Stimulated activated CD4-positive, alpha-beta T cell treated with anti-CD3 and anti-CD28 coated beads, Interleukin-4, amount 100 ng/mL, for 48 hours (primary cell): ENCODE measurements around the gene EDARADD.
"Not testable (repeated sequence)": the region's sequence is repeated elsewhere in the genome, so short reads cannot be mapped to it uniquely, and the experiment has no call there.

Experiments
- DNase-seq, 2 donors: peaks; one replicate each; pipeline ENCODE4 v3.0.0-alpha.2; 2020; ENCODE audit warnings: low read depth in 2 of 2

The EDARADD gene

DNA sequence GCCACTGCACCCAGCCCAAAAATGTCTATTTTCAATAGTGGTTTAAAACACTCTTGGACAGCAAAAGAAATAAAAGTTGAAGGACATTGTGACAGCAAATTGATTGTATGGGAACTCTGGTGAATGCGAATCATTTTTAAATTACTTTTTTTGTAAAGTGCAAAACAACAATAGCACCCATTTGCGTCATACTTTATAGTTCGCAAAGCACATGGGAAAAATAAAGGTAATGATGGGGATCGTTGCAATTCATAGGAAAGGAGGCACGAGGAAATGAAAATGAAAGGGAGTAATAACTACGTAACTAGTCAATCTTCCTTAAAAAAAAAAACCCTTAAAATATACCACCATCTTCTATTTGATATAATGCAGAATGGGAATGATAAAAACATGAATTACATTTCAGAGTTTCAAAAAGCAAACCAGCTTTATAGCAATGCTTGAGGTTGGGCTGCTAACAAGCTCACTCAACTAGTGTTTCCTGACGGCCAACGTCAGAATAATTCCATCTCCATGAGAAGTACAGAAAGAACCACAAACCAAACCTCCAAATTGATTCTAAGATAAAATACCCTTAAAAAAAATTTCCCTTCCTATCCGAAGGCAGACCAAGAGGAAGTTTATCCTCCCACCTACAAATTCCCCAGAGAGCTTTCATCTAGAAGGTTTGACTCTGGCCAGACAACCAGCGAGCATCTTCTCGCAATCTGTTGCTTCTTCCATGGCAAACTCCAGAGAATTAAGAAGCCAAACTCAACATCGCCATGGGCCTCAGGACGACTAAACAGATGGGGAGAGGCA is at the start of gene EDARADD:
TSS of gene EDARADD (plus strand) at position 606 of the 801 bp plus-strand sequence. CDS start at position 765, 159 bp downstream.
- no peak for DNase-seq

DNA sequence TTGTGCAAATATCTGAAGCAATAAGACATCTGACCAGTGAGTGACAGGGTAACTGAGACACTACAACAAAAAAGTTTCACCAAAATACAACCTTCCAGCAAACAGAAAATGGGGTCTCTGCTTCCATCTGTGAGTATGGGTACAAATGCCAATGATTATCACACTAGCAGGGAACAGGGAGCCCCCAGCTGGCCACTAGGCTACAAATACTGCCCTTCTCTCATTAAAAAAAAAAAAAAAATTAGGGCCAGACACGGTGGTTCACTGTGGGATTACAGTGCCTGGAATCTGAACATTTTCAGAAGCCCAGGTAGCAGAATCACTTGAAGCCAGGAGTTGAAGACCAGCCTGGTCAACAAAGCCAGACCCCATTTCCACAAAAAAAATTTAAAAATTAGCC is 48.4 kb upstream of the EDARADD start:
- no peak for DNase-seq

DNA sequence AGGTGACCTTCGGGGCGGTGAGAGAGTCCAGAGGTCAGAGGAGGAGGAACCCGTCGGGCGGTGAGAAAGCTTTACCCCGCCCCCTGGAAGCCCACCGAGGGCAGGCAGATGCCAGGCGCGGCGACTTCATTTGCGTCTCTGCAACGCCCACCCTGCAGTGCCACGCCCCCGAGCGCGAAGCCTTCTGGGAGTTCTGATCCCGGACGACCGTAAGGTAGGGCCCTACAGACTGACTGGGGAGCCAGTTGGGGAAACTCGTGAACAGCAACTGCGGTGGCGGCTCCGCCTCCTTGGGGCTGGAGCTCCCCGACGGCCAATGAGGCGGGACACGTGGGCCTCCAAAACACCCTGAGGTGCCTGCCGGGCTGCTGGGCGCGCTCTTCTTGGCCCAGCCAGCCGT is 46.0 kb upstream of the EDARADD start:
- no peak for DNase-seq

DNA sequence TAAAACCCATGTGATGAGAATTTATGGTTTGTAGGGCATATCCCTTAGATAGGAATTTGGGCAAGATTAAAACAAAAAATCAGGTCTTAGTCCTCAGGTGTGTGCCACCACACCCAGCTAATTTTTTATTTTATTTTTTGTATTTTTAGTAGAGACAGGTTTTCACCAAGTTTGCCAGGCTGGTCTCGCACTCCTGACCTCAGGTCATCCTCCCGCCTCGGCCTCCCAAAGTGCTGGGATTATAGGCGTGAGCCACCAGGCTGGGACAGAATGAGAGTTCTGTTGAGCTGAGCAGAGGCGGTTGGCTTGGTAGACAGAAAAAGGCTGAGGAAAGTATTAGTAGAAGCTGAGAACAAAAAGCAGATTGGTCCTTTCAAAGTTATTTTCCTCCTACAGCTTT is 43.8 kb upstream of the EDARADD start:
- DNase-seq = no peak

DNA sequence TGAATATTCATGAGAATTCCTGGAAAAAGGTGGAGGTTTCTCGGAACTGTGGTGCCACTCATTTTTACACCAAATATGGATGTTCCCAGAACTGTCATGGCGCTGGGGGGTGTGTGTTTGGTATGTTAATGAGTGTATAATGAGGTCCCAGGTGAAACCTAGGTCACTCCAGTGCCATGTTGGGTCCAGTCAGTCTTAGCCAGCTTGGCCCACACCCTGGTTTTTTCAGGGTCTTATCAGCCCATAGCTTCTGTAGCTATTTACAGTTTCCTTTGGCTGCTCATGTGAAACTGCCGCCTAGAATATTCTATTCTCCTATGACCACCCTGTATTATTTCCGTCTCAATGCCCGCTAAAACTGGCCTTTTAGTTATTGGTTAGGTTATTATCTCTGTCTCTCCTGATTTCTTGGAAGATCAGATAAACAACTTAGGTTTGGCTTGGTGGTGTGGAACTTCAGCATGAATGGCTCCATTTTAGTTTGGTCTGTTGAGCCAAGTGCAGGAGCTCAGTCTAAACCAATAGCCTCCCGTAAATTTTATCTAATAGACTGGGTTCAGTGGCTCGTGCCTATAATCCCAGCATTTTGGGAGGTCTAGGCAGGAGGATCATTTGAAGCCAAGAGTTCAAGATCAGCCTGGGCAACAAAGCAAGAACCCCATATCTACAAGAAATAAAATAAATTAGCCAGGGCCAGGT is 42.1 kb upstream of the EDARADD start:
- DNase-seq = no peak

DNA sequence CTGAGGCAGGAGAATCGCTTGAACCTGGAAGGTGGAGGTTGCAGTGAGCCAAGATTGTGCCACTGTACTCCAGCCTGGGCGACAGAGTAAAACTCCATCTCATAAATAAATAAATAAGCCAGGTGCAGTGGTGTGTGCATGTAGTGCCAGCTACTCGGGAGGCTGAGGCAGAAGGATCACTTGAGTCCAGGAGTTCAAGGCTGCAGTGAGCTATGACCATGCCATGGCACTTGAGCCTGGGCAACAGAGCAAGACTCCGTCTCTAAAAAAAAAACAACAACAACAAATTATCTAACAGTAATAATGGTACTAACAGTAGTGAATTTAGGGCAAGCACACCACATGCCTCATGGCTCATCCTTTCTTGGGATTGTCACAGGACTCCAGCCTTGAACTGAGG is 41.3 kb upstream of the EDARADD start:
- DNase-seq = not testable (repeated sequence)

DNA sequence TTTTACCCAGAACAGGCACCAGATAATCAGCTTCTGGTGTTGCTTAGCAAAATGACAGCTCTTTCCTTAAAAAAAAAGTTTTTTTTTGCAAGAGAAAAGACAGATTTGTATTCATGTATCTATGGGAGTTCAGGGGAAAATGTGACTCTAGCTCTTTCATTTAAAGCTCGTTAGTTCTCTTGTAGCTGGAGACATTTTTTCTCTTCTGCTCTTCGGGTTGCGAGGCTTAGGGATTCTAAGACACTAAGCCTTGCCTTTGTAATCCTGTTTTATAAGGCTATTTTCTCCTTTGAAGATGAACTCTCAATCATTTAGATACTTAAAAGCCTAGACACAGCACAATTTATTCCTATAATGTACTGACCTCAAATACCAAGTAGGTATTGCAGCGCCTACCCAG is 40.3 kb upstream of the EDARADD start:
- no peak for DNase-seq

DNA sequence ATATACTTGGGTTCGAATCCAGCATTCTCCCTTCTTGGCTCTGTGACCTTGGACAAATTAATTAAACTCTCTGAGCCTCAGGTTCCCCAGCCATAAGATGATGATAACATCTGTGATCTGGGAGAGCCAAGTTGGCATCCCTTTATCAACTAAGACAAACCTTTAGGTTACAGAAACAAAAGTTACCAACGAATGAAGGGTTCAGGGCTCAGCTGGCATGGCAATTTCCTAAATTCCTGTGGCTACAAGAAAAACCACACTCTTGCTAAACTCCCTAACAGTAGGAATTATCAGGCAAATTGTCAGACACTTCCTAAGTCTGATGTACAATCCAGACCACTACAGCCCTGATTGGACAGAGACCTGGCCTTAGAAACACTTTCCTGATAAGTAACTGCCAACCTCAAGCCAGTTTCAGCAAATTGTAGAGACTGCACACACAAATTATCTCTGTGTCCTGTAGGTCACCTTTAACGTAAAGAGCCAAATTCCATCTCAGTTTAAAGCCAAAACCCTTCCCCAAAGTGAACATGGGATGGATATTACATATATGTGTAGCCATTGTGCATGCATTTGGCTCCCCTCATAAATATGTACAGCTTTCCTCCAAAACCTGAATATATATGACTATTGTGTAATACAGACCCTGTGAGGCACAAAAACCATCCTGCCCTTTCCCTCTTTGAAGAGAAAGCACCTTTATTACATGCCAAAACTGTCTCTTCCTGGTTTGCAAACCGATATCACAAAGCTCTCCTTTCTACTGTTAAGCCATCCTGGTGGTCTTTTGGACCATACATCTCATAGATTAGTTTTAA is 39.5 kb upstream of the EDARADD start:
- DNase-seq = no peak

DNA sequence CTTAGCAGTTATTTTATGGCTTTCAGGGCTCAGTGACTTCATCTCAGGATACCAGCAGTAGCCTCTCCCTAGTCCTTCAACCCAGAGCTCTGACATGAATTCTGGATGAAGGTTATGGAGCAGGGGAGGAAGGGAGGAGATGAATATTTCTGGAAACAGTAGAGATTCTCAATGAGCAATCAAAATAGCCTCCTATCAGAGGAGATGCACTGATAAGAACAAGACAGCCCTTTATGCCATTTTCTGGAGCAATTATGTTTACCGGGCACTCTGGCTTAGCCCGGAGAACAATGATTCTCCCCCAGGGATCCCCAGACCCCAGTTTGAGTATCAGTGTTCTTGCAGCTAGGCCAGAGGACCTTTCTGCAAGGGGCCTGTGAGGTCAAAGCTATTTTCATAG is 37.9 kb upstream of the EDARADD start:
- no peak for DNase-seq

DNA sequence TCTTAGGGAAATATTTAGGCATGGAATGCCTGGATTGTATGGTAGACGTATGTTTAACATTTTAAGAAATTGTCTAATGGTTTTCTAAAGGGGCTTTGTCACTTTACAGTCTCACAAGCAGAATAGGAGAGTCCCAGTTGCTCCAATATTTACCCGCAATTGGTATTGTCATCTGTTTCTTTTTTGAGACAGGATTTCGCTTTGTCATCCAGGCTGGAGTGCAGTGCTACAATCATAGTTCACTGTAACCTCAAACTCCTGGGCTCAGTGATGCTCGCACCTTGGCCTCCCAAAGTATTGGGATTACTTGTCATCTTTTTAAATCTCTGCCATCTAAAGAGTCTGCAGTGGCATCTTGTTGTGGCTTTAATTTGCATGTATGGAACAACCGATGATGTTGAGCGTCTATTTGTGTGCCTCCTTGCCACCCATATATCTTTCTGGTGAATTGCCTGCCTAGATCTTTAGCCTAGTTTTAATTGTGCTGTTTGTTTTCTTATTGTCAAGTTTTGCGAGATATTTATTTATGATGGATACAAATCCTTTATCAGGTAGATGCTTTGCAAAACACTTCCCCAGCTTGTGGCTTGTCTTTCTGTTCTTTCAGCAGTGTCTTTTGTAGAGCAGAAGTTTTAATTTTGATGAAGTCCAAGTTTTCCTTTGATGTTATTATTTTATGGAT is 32.0 kb upstream of the EDARADD start:
- no peak for DNase-seq

DNA sequence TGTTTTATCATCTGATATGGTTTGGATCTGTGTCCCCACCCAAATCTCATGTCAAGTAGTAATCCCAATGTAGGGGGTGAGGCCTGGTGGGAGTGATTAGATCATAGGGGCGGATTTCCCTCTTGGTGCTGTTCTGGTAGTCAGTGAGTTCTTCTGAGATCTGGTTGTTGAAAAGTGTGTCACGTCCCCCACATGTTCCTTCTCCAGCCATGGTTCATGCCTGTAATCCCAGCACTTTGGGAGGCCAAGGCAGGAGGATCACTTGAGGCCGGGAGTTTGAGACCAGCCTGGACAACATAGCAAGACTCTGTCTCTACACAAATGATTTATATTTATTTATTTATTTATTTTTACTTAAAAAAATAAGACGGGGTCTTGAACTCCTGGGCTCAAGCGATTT is 30.8 kb upstream of the EDARADD start:
- no peak for DNase-seq

DNA sequence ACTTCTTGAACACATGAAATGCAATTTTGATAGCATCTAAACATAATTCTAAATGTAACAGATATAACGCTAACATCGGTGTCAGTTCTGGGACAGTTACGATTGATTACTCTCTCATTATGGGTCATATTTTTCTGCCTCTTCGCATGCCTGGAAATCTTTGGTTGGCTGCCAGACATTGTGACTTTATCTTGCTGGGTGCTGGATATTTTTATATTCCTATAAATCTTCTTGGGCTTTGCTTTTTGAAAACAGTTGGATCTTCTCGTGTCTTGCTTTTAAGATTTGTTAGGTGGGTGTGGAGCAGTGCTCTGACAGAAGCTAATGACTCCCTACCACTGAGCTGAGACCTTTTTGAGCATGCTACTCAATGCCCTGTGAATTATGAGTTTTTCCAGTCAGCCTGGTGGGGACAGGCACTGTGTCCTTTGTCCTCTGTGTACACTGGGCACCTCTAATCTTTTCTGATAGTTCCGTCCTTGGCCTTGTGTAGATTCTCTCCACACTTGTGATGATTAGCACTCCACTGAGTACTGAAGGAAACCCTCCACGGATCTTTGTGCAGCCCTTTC is 28.0 kb upstream of the EDARADD start:
- DNase-seq = no peak

DNA sequence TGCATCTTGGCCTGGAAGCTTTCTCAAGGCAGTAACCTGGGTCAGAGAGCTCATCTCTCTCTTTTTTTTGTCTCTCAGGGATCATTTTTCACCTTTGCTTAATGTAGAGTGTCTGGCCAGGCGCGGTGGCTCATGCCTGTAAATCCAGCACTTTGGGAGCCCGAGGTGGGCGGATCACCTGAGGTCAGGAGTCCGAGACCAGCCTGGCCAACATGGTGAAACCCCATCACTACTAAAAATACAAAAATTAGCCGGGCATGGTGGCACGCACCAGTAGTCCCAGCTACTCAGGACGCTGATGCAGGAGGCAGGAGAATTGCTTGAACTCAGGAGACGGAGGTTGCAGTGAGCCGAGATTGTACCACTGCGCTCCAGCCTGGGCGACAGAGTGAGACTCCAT is 27.4 kb upstream of the EDARADD start:
- DNase-seq = not testable (repeated sequence)

DNA sequence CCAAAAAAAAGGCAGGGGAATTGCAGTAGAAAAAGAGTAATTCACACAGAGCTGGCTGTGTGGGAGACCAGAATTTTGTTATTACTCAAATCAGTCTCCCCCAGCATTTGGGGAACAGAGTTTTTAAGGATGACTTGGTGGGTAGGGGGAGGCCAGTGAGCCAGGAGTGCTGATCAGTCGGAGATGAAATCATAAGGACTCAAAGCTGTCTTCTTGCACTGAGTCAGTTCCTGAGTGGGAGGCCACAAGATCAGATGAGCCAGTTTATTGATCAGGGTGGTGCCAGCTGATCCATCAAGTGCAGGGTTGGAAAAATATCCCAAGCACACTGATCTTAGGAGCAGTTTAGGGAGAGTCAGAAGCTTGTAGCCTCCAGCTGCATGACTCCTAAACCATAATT is 23.7 kb upstream of the EDARADD start:
- peak in 1 of 2 donors; percentile 19 for DNase-seq

DNA sequence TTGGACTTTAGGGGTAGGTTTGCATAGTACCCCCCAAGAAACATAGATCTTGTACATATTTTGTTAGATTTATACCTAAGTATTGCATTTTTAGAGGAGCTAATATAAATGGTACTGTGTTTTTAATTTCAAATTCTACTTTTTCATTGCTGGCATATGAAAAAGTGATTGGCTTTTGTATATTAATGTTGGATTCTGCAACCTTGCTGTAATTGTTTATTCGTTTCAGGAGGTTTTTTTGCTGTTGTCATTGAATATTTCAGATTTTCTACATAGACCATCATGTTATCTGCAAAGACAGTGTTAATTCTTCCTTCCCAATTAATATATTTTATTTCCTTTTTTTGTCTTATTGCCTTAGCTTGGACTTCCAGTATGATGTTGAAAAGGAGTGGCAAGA is 23.0 kb upstream of the EDARADD start:
- DNase-seq = no peak

DNA sequence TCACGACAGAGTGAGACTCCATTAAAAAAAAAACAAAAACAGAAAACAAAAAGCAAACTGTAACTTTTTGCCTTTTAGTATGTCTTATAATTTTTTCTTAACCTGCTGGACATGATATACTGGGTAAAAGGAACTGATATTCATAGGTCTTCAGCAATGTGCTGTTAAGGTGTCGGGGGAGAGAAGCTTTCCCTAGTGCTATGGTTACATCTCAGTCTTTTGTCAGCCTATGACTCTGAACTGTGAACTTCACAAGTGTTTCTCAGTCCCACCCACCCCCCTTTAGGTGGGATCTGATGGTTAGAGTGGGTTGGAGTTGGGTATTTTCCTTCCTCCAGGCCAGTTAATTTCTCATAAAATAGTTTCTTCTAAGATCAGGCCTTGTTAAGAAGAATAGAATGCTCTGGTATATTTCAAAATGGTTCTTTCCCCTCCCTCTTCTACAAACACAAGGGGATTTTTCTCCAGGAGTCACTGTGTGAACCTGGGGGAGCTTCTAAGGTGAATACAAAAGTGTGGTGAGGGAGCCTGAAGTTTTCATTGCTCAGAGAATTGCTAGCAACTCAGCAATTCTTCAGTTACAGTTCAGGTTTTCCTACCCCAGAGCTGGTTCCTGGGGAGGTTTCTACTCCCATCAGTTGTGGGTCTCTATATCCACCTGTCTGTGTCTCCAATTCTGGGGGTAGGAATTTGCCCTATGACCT is 16.1 kb upstream of the EDARADD start:
- no peak for DNase-seq

DNA sequence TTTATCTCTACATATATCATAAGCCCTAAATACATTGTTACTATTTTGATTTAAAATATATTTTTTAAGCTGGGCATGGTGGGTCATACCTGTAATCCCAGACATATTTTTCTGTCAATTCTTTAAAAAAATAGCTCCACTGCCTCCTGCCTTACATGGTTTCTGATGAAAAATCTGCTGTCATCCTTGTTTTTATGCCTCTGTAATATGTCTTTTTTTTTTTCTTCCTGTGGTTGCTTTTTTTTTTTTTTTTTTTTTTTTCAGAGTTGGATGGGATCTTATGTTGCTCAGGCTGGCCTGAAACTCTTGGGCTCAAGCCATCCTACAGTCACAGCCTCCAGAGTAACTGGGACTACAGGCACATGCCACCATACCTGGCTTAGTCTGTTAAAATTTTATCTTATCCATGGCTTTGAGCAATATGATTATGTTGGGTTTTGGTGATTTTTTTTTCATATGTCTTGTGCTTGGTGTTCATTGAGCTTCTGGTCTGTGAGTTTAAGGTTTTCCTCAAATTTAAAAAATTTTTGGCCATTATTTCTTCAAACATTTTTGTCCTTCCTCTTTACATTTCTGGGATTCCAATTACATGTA is 12.4 kb upstream of the EDARADD start:
- no peak for DNase-seq

DNA sequence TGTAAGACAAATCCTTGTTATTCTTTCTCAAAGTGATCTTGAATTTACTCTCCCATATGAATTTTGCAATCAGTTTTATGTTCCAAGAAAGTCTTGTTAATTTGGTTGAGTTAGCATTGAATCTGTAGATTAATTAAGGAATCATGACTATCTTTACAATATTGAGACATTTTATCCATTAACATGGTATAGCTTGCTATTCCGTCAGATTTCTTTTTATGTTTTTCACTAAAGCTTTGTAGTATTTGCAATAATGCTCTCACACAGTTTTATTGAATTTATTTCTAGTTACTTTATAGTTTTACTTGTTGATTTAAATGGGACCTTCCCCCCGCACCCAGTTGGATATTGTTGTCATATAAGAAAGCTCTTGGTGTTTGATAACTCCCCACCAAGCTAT is 5.8 kb upstream of the EDARADD start:
- no peak for DNase-seq

DNA sequence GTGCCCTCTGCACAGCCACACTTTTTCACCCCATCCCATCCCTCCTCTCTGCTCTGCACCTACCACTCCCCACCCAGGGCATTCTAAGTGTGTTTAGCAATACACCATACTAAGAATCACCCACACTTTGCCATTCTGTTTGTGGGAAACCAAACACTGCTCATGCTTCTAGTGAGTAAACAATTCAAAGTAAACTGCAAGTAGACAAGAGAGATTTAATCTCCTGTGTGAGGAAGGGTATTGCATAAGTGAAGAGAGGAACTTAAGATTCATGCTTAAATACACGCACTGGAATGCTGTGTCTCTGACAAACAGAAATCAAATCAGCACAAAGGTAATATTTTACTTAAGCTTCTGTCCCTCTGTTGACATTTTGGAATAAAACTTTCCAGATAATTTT is 4.8 kb upstream of the EDARADD start:
- no peak for DNase-seq

DNA sequence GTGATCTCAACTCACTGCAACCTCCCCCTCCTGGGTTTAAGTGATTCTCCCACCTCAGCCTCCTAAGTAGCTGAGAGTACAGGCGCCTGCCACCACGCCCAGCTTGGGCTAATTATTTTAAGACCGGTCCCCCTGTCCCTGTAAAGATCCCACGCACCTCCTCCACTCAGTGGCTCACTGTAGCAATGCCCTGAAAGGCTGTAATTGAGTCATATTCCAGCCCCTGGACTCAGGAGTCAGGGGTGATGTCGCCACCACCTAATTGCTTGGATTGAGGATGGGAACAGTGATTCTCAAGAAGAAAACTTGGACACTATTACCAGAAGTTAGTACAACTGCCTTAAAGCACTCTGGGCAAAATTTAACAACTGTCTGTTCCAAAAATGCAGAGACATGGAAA is 3.1 kb upstream of the EDARADD start:
- DNase-seq = no peak

DNA sequence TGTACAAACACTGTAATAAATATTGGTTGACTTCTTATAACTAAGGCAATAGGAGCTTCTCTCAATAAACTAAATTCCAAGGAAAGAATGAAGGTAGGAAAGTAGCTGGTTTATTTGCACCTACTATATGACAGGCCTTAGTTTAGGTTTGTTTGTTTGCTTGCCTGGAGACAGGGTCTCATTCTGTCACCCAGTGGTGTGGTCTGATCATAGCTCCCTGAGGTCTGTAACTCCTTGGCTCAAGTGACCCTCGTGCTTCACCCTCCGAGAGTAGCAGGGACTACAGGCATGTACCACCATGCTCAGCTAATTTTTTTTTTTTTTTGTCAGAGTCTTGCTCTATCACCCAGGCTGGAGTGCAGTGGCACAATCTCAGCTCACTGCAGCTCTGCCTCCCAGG is 1.9 kb upstream of the EDARADD start:
- DNase-seq = no peak
